ENCODE results near the gene LETM1. TPM values are rescaled to one million over a fixed set of nuclear protein-coding genes. Genes with fewer than 3 reads are reported as not detected.
A peak's percentile ranks its signal among the peaks of the same experiment; 100 is the strongest.

LETM1 gene
- total and polyA plus RNA-seq, 2 of the 13 experiments (the other 11 are each of a cell fraction or from before 2014, with no cell fraction given) = 9.7 to 41.6 TPM

- TF ChIP-seq PRDM15 (CRISPR knock-in tag; IDR thresholded peaks at IDR 0.05) = no peak
- TF ChIP-seq ZNF18 (CRISPR knock-in tag; IDR thresholded peaks at IDR 0.05; ENCODE audit: insufficient replicate concordance) = no peak
- no peak for TF ChIP-seq TP53 (CRISPR knock-in tag; conservative IDR thresholded peaks at IDR 0.05)
- no peak for TF ChIP-seq SIX1 (CRISPR knock-in tag; IDR thresholded peaks at IDR 0.05; ENCODE audit: borderline replicate concordance)
- no peak for TF ChIP-seq REST (IDR thresholded peaks at IDR 0.05; ENCODE audit: borderline replicate concordance in 1 of 2, low read depth in 1 of 2, low read length in 2 of 2)
- TF ChIP-seq ZNF343 (CRISPR knock-in tag; IDR thresholded peaks at IDR 0.05) = 0 out of 2 replicates have a peak, but pooled peaks have one; percentile 50
- TF ChIP-seq ZNF501 (CRISPR knock-in tag; IDR thresholded peaks at IDR 0.05) = peak; percentile 83
- no peak for TF ChIP-seq ZBTB3 (CRISPR knock-in tag; IDR thresholded peaks at IDR 0.05; ENCODE audit: borderline replicate concordance, low read depth)
- peak; percentile 97 for TF ChIP-seq PATZ1 (CRISPR knock-in tag; IDR thresholded peaks at IDR 0.05)
- no peak for TF ChIP-seq ZFP62 (CRISPR knock-in tag; IDR thresholded peaks at IDR 0.05)
- TF ChIP-seq ZNF589 (CRISPR knock-in tag; conservative IDR thresholded peaks at IDR 0.05) = no peak
- no peak for TF ChIP-seq ZFP36L2 (CRISPR knock-in tag; IDR thresholded peaks at IDR 0.05)
- no peak for TF ChIP-seq SOX13 (IDR thresholded peaks at IDR 0.05)
- TF ChIP-seq SOX13 (CRISPR knock-in tag; conservative IDR thresholded peaks at IDR 0.05 in 1 of 2, IDR thresholded peaks at IDR 0.05 in 1 of 2) = peak in 1 of 2 experiments; percentile 78; a peak in 2 of 4 replicates
- no peak for TF ChIP-seq ZNF275 (CRISPR knock-in tag; IDR thresholded peaks at IDR 0.05; ENCODE audit: borderline replicate concordance)
Observed at GRCh38 chr4:1779588-1780382, 76.2 kb downstream of the LETM1 start (continued).
